GM10847 (cell line): ENCODE data around the gene GSTA1.
"Not testable (repeated sequence)": the region's sequence is repeated elsewhere in the genome, so short reads cannot be mapped to it uniquely, and the experiment has no call there.

ENCODE experiments used
- POLR2A ChIP-seq: IDR thresholded peaks from 2 replicates; pipeline ENCODE4 v1.6.1; 2011; ENCODE audit not compliant: insufficient read length; ENCODE audit errors: extremely low read depth

Gene GSTA1

DNA sequence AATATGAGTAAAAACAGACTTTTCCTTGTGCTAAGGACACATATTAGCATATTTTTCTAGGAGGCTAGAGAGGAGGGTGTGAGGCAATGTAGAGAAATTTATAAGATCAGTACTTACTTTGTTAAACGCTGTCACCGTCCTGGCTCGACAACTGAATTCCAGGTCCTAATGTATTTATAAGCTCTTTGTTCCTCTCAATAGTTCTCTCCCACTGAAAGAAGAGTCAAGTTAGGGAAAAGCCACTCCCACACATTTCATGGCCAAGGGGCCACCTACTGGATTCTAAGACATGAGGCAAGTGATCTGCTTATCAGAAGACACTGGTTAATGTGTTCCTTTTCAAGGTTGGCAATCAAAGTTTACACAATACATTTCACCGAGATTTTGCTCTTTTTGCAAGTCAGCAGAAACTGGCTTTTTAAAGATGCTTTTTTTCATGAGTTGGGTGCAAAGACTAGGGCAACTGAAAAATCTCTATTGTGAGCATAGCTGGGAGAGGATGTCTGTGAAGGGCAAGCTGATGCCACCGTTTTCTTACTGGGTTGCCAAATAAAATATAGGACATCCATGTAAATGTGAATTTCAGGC is at the start of gene GSTA1:
Gene GSTA1, minus strand, starts transcription at position 149 of the 588 bp plus-strand sequence. CDS start 4,549 bp downstream, outside the sequence.
- TF ChIP-seq POLR2A, result not testable (repeated sequence)

DNA sequence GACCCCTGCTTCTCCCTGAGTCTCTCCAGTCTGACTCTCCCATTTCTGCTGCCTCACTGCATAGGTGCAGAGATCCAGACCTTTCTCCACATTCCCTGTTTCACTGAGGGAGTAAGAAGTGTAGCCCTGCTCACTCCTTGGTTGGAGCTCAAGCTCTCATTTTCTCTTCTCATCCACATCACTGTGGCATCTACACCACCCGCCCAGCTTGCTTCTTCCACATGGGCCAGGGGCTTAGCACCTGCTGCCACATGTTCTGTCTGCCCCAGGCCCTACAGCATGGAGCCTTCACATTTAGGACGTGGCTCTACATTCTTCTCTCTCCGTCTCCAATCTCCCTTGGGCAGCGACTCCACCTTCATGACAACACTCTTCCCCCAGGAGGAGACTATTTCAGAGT is 45.5 kb upstream of the GSTA1 start:
- TF ChIP-seq POLR2A, result no peak

DNA sequence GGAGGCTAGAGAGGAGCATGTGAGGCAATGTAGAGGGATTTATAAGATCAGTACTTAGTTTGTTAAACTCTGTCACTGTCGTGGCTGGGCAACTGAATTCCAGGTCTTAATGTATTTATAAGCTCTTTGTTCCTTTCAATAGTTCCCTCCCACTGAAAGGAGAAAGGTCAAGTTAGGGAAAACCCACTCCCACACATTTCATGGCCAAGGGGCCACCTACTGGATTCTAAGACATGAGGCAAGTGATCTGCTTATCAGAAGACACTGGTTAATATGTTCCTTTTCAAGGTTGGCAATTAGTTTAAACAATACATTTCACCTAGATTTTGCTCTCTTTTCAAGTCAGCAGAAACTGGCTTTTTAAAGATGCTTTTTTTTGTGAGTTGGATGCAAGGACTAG is 42.4 kb upstream of the GSTA1 start:
- TF ChIP-seq POLR2A, result no peak

DNA sequence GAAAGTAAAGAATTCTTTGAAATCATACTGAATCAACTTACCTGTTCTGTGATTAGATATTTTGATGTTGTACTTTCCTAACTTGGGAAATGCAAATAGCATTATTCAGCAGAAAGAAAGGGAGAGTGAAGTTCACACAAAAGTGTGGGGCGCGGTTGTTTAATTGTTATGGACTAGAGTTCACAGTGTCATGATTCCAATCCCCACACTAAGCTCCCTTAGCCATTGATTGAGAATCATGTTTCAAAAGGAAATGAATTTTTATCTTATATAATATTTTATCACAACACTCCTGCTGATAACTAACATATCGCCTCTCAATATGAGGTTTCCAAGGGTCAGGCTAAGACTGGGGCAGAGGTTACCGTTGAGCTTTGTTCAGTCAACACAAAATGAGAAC is 40.0 kb upstream of the GSTA1 start:
- TF ChIP-seq POLR2A, result no peak

DNA sequence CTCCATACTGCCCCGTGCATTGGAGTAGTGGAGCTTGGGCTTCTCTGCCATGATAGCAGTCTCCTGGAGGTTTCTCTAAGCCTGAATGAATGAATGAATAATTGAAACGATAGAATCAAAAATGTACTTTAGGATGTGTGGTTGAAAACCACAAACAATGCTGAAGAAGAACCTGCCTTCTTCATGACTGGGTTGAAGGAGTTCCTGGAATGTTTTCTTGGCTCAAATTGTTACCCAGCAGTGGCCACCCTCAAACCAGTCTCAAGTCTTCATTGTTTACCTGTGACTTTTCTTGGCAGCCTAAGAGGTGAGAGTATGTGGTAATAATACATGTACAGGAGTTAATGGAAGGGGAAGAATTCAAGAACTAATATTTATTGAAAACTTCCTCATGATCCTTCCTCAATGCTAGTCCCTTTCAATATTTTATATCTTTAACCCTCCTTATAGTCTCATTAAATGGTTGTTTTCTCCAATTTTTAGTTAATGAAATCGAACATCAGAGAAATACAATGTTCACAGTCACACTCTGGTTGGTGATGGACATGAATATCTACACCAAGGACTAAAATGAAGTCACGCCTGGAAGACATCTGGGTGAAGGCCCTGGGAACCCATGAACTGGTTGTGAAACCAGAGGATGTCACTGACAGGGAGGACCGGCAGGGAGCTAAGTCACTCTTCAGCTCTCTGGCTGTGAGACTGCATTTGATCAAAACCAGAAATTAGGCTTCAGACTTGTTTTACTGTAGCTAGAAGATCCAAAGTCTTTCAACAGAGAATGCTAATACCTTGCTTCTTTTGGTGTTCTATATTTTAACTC is 37.4 kb upstream of the GSTA1 start, which contains the start of gene GSTA5:
Gene GSTA5, minus strand, starts transcription at position 51 of the 823 bp plus-strand sequence.
- no peak for TF ChIP-seq POLR2A

DNA sequence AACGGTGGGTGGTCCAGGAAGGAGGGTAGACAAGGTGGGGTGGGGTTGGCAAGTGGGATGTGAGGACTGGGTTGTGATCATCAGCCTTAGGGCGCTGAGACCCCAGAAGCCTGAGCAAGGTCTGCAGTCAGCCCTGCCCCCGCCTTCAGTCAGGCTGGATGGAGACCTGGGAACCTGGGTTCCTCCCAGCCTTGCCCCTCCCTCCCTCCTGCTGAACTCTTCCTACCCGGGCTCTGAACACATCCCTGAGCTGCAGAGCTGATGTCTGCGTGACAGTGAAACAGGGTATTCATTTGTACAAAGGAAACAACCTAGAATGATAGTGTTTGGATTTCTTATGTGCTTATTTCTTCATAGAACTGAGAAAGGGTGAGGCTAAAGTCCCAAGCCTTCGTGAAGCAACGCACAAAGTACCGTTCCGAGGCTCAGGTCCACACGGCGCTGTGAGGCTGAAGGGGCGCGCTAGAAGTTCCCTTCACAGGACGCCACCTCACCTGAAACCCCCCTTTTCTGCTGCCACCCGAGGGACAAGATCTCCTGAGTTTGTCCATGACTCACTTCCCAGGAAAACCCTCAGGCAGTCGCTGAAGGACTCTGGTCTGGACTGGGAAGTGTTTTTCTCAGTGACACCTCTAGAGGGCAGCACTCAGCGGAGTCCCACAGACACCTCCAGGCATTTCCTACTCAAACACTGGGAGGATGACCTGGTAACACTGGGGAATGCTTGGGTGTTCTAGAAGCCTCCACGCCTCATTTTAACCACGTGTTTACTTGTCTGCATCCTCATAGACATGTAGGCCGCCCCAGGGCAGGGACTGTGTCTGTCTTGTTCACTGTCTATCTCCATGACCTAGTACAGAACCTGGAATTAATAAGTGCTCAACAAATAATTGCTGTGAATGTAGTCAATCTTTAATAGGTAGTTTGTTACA is 35.8 kb upstream of the GSTA1 start:
- no peak for TF ChIP-seq POLR2A

DNA sequence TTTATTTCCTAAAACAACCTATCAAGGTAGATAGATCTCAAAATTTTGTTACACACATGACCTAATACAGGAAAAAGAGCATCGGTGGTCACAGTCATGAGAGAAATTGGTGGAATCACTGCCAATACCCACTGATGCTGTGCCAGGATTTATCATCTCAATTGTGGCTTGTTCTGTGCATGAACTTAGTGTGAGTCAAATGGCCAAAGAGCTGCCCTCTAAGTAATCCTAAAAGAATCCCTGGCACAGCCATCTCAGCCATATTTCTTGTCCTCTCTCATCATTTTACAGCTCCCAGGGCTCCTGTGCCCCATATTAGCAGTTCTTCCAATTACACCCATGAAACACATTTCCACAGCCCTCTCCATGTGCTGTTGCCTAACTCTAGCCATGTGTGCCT is 30.9 kb upstream of the GSTA1 start:
- no peak for TF ChIP-seq POLR2A

DNA sequence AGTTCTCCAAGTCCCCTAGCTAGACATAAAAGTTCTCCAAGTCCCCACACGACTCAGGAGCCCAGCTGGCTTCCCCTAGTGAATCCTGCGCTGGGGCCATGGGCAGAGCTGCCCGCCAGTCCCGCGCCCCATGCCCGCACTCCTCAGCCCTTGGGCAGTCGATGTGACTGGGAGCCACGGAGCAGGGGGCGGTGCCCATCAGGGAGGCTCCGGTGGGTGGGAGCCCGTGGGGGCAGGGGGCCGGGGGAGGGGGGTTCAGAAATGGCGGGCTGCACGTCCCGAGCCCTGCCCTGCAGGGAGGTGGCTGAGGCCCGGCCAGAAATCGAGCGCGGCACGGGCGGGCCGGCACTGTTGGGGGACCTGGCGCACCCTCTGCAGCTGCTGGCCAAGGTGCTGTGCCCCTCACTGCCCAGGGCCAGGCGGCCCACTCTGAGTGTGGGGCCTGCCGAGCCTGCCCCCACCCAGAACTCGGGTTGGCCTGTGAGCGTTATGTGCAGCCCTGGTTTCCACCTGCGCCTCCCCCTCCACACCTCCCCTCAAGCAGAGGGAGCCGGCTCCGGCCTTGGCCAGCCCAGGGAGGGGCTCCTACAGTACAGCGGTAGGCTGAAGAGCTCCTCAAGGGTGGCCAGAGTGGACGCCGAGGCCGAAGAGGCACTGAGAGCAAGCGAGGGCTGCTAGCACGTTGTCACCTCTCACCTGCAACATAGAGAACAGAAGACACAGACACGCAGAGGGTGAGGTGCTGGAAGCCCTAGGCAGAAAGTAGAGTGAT is 25.6 kb upstream of the GSTA1 start:
- no peak for TF ChIP-seq POLR2A

DNA sequence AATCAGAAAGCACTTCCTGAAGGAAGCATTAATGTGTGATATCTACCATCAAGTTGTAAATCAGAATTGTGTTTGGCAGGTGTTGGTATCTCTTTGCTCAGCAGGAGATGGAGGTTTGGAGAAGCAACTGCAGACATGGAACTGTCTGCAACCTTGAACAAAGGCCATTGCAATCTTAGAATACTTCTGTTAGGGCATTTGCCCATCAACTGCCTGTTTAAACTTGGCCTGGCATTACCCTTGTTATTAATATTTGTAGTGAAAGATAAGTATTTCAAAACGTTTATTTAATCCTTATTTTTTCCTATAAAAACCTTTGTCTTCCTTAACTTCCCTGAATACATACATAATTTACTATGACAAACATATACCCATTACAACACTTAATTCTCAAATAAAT is 22.9 kb upstream of the GSTA1 start:
- TF ChIP-seq POLR2A, result no peak

DNA sequence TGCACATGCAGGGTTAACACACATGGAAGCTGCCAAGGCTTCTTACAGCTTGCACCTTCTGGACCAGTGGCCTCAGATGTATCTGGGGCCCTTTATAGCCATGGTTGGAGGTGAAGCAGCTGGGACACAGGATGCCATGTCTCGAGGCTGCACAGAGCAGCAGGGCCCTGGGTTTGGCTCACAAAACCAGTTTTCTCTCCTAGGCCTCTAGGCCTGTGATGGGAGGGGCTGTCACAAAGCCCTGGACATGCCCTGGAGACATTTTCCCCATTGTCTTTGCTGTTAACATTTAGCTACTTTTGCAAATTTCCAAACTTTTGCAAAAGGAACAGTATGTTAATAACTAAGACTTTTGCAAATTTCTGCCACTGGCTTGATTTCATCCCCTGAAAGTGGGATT is 18.2 kb upstream of the GSTA1 start:
- no peak for TF ChIP-seq POLR2A

DNA sequence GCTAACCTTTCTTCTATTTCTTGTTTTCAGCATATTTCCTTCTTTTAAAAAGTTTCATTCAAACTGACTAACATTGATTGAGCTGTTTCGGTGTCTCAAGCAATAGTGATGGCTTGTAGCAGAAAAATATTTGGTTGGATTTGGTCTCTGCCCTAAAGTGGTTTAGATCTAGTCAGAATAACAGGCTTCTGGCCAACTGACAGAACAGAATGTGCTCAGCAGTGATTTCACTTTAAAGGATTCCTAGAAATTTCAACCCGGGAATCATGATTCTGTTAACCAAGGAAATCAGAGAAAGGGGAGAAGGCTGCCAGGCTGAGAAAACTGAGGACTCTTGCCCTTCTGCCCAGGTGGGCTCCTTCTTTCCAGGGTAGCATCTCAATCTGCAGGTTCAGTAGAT is 16.6 kb upstream of the GSTA1 start:
- no peak for TF ChIP-seq POLR2A

DNA sequence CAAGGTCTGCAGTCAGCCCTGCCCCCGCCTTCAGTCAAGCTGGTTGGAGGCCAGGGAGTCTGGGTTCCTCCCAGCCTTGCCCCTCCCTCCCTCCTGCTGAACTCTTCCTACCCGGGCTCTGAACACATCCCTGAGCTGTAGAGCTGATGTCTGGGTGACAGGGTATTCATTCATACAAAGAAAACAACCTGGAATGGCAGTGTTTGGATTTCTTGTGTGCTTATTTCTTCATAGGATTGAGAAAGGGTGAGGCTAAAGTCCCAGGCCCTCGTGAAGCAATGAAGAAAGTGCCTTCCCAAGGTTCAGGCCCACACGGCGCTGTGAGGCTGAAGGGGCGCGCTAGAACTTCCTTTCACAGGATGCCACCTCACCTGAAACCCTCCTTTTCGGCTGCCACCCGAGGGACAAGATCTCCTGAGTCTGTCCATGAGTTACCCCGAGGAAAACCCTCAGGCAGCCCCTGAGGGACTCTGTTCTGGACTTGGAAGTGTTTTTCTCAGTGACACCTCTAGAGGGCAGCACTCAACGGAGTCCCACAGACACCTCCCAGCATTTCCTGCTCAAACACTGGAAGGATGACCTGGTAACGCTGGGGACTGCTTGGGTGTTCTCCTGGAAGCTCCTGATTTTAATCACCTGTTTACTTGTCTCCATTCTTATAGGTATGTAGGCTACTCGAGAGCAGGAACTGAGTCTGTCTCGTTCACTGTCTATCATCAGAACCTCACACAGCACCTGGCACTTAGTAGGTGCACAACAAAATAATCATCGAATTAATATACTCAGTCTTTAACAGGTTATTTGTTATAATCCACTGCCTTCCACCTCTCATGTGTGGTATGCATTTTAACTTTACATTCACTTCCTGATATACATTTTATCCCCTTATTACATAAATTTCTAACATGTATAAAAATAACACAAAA is 11.8 kb upstream of the GSTA1 start:
- no peak for TF ChIP-seq POLR2A

DNA sequence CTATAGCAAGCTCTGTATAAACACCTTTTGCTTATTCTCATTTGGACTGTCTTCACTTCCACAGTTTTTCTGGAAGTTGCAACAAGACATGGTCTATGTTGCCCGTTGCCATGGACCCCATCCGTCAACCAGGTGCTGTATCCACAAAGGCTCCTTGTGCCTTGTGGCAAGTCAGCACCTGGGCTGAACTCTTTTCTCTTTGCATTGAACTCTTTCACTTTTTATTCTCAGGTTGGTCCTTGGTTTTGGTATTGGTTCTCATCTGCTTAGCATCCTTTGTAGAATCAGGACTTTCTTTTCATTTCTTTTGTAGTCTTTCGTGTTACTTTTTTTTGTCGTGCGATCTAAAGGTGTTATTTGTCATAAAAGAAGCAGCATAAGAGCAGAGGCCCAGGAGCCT is 5.0 kb upstream of the GSTA1 start:
- no peak for TF ChIP-seq POLR2A

DNA sequence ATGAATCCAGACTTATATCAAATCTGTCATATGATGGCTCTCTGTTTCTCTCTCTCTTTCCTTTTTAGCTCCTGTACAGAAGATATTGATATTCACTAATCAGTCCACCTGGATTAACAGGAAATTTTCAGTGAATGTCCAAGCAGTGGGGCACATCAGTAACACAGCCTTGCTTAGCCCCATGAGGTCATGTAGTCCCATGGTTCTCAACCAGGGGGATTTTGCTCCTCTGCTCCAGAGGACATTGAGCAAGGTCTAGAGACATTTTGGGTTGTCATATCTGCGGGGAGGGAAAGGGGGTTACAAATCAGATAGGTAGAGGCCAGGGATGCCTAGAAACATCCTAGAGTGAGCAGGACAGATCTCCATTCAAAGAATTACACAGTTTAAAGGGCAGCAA is 810 bp downstream of the GSTA1 start:
- no peak for TF ChIP-seq POLR2A
